Trophoblast cell (in vitro differentiated cells and primary cell): ENCODE data around the gene GPR152.
"Not testable (repeated sequence)": the region's sequence is repeated elsewhere in the genome, so short reads cannot be mapped to it uniquely, and the experiment has no call there.

ENCODE experiments used
- DNase-seq, 2 donors: peaks; one replicate each; pipeline ENCODE4 v3.0.0-alpha.2; 2016
- H2AFZ ChIP-seq: 2 replicates; pipeline ENCODE4 v1.6.1; 2013; ENCODE audit warnings: low read length, moderate library complexity, mild to moderate bottlenecking; ENCODE audit not compliant: insufficient read depth, poor library complexity
- H2AK5ac ChIP-seq: 2 replicates; pipeline ENCODE4 v1.6.1; 2013; ENCODE audit warnings: mild to moderate bottlenecking, low read length
- H2BK120ac ChIP-seq: 2 replicates; pipeline ENCODE4 v1.6.1; 2013; ENCODE audit warnings: low read length, mild to moderate bottlenecking, moderate library complexity; ENCODE audit not compliant: insufficient read depth, poor library complexity
- H2BK12ac ChIP-seq: 2 replicates; pipeline ENCODE4 v1.6.1; 2013; ENCODE audit warnings: mild to moderate bottlenecking, low read length, moderate library complexity
- H2BK5ac ChIP-seq: 2 replicates; pipeline ENCODE4 v1.6.1; 2013; ENCODE audit warnings: low read length, low read depth, moderate library complexity, mild to moderate bottlenecking; ENCODE audit not compliant: poor library complexity
- H3K14ac ChIP-seq: 2 replicates; pipeline ENCODE4 v1.6.1; 2013; ENCODE audit warnings: mild to moderate bottlenecking, low read length
- H3K18ac ChIP-seq: 2 replicates; pipeline ENCODE4 v1.6.1; 2013; ENCODE audit warnings: mild to moderate bottlenecking, low read length
- H3K23ac ChIP-seq: 2 replicates; pipeline ENCODE4 v1.6.1; 2013; ENCODE audit warnings: low read length
- H3K27ac ChIP-seq: 2 replicates; pipeline ENCODE4 v1.5.1; 2013; ENCODE audit warnings: low read depth, mild to moderate bottlenecking, inconsistent platforms, low read length, moderate library complexity
- H3K27me3 ChIP-seq: 2 replicates; pipeline ENCODE4 v1.6.1; 2013; ENCODE audit warnings: inconsistent platforms, mild to moderate bottlenecking, low read length, moderate library complexity; ENCODE audit not compliant: insufficient read depth
- H3K36me3 ChIP-seq, 2 experiments: 1 replicate in 1 of 2; 2 replicates in 1 of 2; pipeline ENCODE4 v1.6.1; 2013; ENCODE audit warnings: low read length in 2 of 2, mild to moderate bottlenecking in 2 of 2, moderate library complexity in 1 of 2; ENCODE audit not compliant: insufficient read depth in 2 of 2, control insufficient read depth in 1 of 2
- H3K4ac ChIP-seq: 2 replicates; pipeline ENCODE4 v1.6.1; 2013; ENCODE audit warnings: low read depth, mild to moderate bottlenecking, low read length, moderate library complexity
- H3K4me1 ChIP-seq, 2 experiments: 1 replicate in 1 of 2; 2 replicates in 1 of 2; pipeline ENCODE4 v1.6.1; 2013; ENCODE audit warnings: low read length in 2 of 2, mild to moderate bottlenecking in 2 of 2, moderate library complexity in 1 of 2; ENCODE audit not compliant: insufficient read depth in 2 of 2, control insufficient read depth in 1 of 2
- H3K4me2 ChIP-seq: 2 replicates; pipeline ENCODE4 v1.6.1; 2013; ENCODE audit warnings: inconsistent platforms, mild to moderate bottlenecking, low read length, moderate library complexity
- H3K4me3 ChIP-seq: 2 replicates; pipeline ENCODE4 v1.5.1; 2013; ENCODE audit warnings: mild to moderate bottlenecking, low read depth, low read length, inconsistent platforms
- H3K79me1 ChIP-seq: one replicate; pipeline ENCODE4 v1.6.1; 2013; ENCODE audit warnings: low read length
- H3K79me2 ChIP-seq: 2 replicates; pipeline ENCODE4 v1.6.1; 2013; ENCODE audit warnings: low read length, mild to moderate bottlenecking; ENCODE audit not compliant: control insufficient read depth, insufficient read depth, poor library complexity
- H3K9ac ChIP-seq: 2 replicates; pipeline ENCODE4 v1.6.1; 2013; ENCODE audit warnings: mild to moderate bottlenecking, low read length
- H3K9me3 ChIP-seq: 2 replicates; pipeline ENCODE4 v1.6.1; 2013; ENCODE audit warnings: low read depth, mild to moderate bottlenecking, control low read depth, inconsistent platforms, low read length; ENCODE audit not compliant: insufficient read depth
- H4K12ac ChIP-seq: 2 replicates; pipeline ENCODE4 v1.6.1; 2013; ENCODE audit warnings: low read depth, mild to moderate bottlenecking, low read length, moderate library complexity
- H4K8ac ChIP-seq: 2 replicates; pipeline ENCODE4 v1.6.1; 2013; ENCODE audit warnings: low read depth, mild to moderate bottlenecking, low read length, moderate library complexity
- H4K91ac ChIP-seq: one replicate; pipeline ENCODE4 v1.6.1; 2013; ENCODE audit warnings: low read depth, mild to moderate bottlenecking, low read length, moderate library complexity
- WGBS: extraction: QIAGEN DNeasy Blood & Tissue Kit; methylation state at CpG from one replicate; pipeline ENCODE4 v1.1.7; 2013; ENCODE audit warnings: missing lambda C conversion rate; ENCODE audit not compliant: insufficient read length, insufficient coverage; ENCODE audit errors: extremely low coverage; 5-methylcytosine and 5-hydroxymethylcytosine counted together

GPR152 gene

DNA sequence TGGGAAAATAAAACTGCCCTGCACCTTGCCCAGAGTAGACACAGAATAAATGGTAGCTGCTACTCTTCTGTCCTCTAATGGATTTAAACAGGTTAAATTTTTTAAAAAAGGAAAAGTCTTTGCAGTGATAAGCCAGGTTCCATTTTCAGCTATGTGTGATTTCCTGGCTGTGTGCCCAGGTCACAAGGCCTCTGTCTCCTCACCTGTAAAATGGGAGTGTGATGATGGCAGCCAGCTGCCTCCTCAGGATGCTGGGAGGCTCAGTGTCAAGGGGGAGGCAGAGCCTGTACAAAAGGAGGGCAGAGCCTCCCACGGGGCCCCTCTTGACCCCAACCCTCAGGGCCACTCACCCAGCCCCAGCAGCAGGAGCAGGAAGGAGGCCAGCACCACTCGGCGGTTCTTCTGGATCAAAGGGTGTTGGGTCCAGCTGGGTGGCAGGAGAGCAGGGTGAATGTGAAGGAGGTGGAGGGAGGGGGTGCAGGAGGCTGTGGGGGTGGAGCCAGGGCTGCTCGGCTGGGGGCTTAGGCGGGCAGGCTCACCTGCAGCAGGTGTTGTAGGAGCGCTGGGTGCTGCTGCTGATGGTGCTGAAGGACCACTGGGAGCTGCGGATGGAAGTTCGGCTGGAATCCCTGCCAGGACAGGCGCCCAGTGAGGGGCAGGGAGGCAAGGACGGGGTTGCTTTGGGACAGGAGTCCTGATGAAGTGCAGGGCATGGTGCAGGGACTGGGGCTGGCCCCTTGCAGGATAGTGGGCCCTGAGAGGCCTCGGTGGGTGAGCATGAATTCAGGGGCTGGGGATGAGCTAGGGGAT is 14.6 kb upstream of the GPR152 start:
- no peak overlapping the region for H2BK12ac ChIP-seq
- no peak overlapping the region for H3K9ac ChIP-seq
- no peak overlapping the region for H2BK120ac ChIP-seq
- peak overlapping the region; percentile 22 for H4K12ac ChIP-seq
- H3K14ac ChIP-seq, result no peak overlapping the region
- peaks cover 18 to 28% of the 10 kb centered on the region in 2 experiments for H3K4me1 ChIP-seq
- H3K18ac ChIP-seq, result no peak overlapping the region
- H3K4me3 ChIP-seq, result no peak overlapping the region
- no CpG with 5 or more reads among the region's 11 CpGs for whole genome bisulfite sequencing
- no peak overlapping the region for H2BK5ac ChIP-seq
- H3K79me1 ChIP-seq, result peaks cover 23% of the 10 kb centered on the region
- peaks cover 2% of the 10 kb centered on the region for H3K9me3 ChIP-seq
- H3K4me2 ChIP-seq, result no peak overlapping the region
- no peak overlapping the region for H3K4ac ChIP-seq
- H3K36me3 ChIP-seq, result no peaks in the 10 kb centered on the region
- no peak overlapping the region for H3K23ac ChIP-seq
- no peak overlapping the region for H3K27ac ChIP-seq
- no peaks in the 10 kb centered on the region for H3K27me3 ChIP-seq
- peak overlapping the region; percentile 27 for H2AK5ac ChIP-seq
- H2AFZ ChIP-seq, result no peak overlapping the region
- no peak overlapping the region for H4K91ac ChIP-seq
- H3K79me2 ChIP-seq, result peaks cover 15% of the 10 kb centered on the region
- H4K8ac ChIP-seq, result no peak overlapping the region
- DNase-seq, result no peak

GRCh38 chr11:67466367-67466766 is 13.8 kb upstream of the GPR152 start:
- Histone ChIP-seq H3K4me2 (no peak overlapping the region), H2BK12ac (no peak overlapping the region), H4K8ac (no peak overlapping the region), H3K23ac (no peak overlapping the region), H3K9ac (no peak overlapping the region), H3K4ac (no peak overlapping the region), H3K9me3 (peaks cover 2% of the 10 kb centered on the region), H3K27me3 (no peaks in the 10 kb centered on the region), H3K79me2 (peaks cover 15% of the 10 kb centered on the region), H2AFZ (no peak overlapping the region), H4K91ac (no peak overlapping the region), H3K4me1 (peaks cover 18 to 28% of the 10 kb centered on the region in 2 experiments), H3K18ac (no peak overlapping the region), H4K12ac (no peak overlapping the region), H2BK120ac (no peak overlapping the region), H3K27ac (no peak overlapping the region), H2BK5ac (no peak overlapping the region), H3K36me3 (no peaks in the 10 kb centered on the region), H3K4me3 (no peak overlapping the region), H2AK5ac (no peak overlapping the region), H3K14ac (no peak overlapping the region), H3K79me1 (peaks cover 23% of the 10 kb centered on the region)
- no CpG with 5 or more reads among the region's 5 CpGs for WGBS
- no peak for DNase-seq

GRCh38 chr11:67465530-67465929 is 13.0 kb upstream of the GPR152 start:
- not testable (repeated sequence) for H3K4ac ChIP-seq, H3K9me3 ChIP-seq, H3K14ac ChIP-seq, H3K18ac ChIP-seq, H2BK12ac ChIP-seq, H2BK5ac ChIP-seq, H2AFZ ChIP-seq, H3K9ac ChIP-seq, H3K23ac ChIP-seq, H2BK120ac ChIP-seq, H4K12ac ChIP-seq, H3K27me3 ChIP-seq, H3K36me3 ChIP-seq
- peak overlapping the region; percentile 90 for H4K91ac ChIP-seq
- H3K4me2 ChIP-seq, result peak overlapping the region; percentile 86
- peak overlapping the region; percentile 46 for H4K8ac ChIP-seq
- H3K27ac ChIP-seq, result peak overlapping the region; percentile 75
- peaks cover 15% of the 10 kb centered on the region for H3K79me2 ChIP-seq
- DNase-seq, result peak; percentile 92 to 93
- peak overlapping the region; percentile 31 for H3K4me3 ChIP-seq
- peaks cover 23% of the 10 kb centered on the region for H3K79me1 ChIP-seq
- peaks cover 18 to 28% of the 10 kb centered on the region in 2 experiments for H3K4me1 ChIP-seq
- peak overlapping the region; percentile 33 for H2AK5ac ChIP-seq
- no CpG with 5 or more reads among the region's 2 CpGs for WGBS

- Histone ChIP-seq H2BK120ac (peak overlapping the region; percentile 62), H3K4me2 (peak overlapping the region; percentile 86), H3K4me1 (peaks cover 18 to 28% of the 10 kb centered on the region in 2 experiments), H3K23ac (no peak overlapping the region), H3K79me1 (peaks cover 23% of the 10 kb centered on the region), H3K18ac (peak overlapping the region; percentile 83), H3K14ac (peak overlapping the region; percentile 87), H2BK5ac (peak overlapping the region; percentile 58), H3K4ac (peak overlapping the region; percentile 59), H4K91ac (peak overlapping the region; percentile 90), H3K36me3 (no peaks in the 10 kb centered on the region), H4K12ac (peak overlapping the region; percentile 60), H3K9ac (peak overlapping the region; percentile 87), H2BK12ac (no peak overlapping the region), H2AK5ac (peak overlapping the region; percentile 33), H3K9me3 (no peaks in the 10 kb centered on the region), H3K27me3 (no peaks in the 10 kb centered on the region), H4K8ac (peak overlapping the region; percentile 96), H3K4me3 (peak overlapping the region; percentile 84), H3K27ac (peak overlapping the region; percentile 75), H3K79me2 (peaks cover 15% of the 10 kb centered on the region), H2AFZ (peak overlapping the region; percentile 5)
- peak; percentile 94 to 96 for DNase-seq
- no CpG with 5 or more reads among the region's 3 CpGs for WGBS
These were observed 12.6 kb upstream of the GPR152 start for GRCh38 chr11:67465189-67465510.
